K562 (cell line): Measurements from ENCODE around the gene B9D2. TPM values are rescaled to one million over a fixed set of nuclear protein-coding genes. Genes with fewer than 3 reads are reported as not detected.

Source experiments
- BRF2 ChIP-seq: IDR thresholded peaks from 3 replicates; pipeline ENCODE4 v1.6.1; 2011; ENCODE audit warnings: borderline replicate concordance, mild to moderate bottlenecking; ENCODE audit not compliant: insufficient read length, insufficient read depth
- CHD4 ChIP-seq: fragments of 200-600 bp; sonication (generic); IDR thresholded peaks from 3 replicates; pipeline ENCODE4 v1.6.1; 2012; ENCODE audit warnings: low read depth, mild to moderate bottlenecking, mixed read lengths, low read length, inconsistent platforms; ENCODE audit not compliant: insufficient read depth, insufficient replicate concordance, poor library complexity, severe bottlenecking
- ETV5 ChIP-seq: sonication (generic); formaldehyde crosslinking; IDR thresholded peaks from 2 replicates; pipeline ENCODE4 v1.4.0; 2020; ENCODE audit warnings: low read depth, mild to moderate bottlenecking, missing genetic modification reagents
- FOXP4 ChIP-seq: sonication (generic); formaldehyde crosslinking; IDR thresholded peaks from 2 replicates; pipeline ENCODE4 v1.8.0; 2022; ENCODE audit warnings: mild to moderate bottlenecking, missing genetic modification reagents, borderline replicate concordance
- HCFC1 ChIP-seq: IDR thresholded peaks from 2 replicates; pipeline ENCODE4 v1.6.1; 2012; ENCODE audit warnings: low read depth, low read length, improper control_type of control experiment
- JUNB ChIP-seq: fragments of 450-650 bp; formaldehyde crosslinking; conservative IDR thresholded peaks from 2 replicates; pipeline ENCODE4 v1.4.0; 2020; ENCODE audit warnings: mild to moderate bottlenecking
- JUND ChIP-seq, 2 experiments: IDR thresholded peaks; 2 replicates in 1 of 2; 3 replicates in 1 of 2; pipeline ENCODE4 v1.6.1; 2011; ENCODE audit warnings: borderline replicate concordance in 2 of 2, low read depth in 2 of 2, low read length in 2 of 2, improper control_type of control experiment in 1 of 2, missing biosample characterization in 1 of 2, missing genetic modification characterization in 1 of 2, missing genetic modification reagents in 1 of 2
- KAT8 ChIP-seq: fragments of 450-650 bp; IDR thresholded peaks from 2 replicates; pipeline ENCODE4 v1.6.1; 2016; ENCODE audit warnings: low read depth, mild to moderate bottlenecking
- NCOR1 ChIP-seq: fragments of 450-650 bp; IDR thresholded peaks from 2 replicates; pipeline ENCODE4 v1.6.1; 2016; ENCODE audit warnings: mild to moderate bottlenecking, moderate library complexity
- PML ChIP-seq: IDR thresholded peaks from 2 replicates; pipeline ENCODE4 v1.6.1; 2012; ENCODE audit warnings: low read length, inconsistent platforms
- SMARCE1 ChIP-seq: fragments of 450-650 bp; IDR thresholded peaks from 2 replicates; pipeline ENCODE4 v1.7.1; 2016; ENCODE audit warnings: mild to moderate bottlenecking
- ZFP30 ChIP-seq: fragments of 250-450 bp; sonication (Bioruptor Pico); IDR thresholded peaks from 2 replicates; pipeline ENCODE4 v1.8.0; 2022; ENCODE audit warnings: moderate library complexity, mild to moderate bottlenecking, inconsistent platforms, borderline replicate concordance
- ZNF143 ChIP-seq: sonication (generic); formaldehyde crosslinking; IDR thresholded peaks from 2 replicates; pipeline ENCODE4 v1.9.0; 2022; ENCODE audit warnings: mild to moderate bottlenecking, missing genetic modification reagents
- ZNF41 ChIP-seq: fragments of 250-450 bp; sonication (Bioruptor Pico); conservative IDR thresholded peaks from 2 replicates; pipeline ENCODE4 v1.4.0; 2020; ENCODE audit warnings: mild to moderate bottlenecking
- ZNF592 ChIP-seq: fragments of 450-650 bp; IDR thresholded peaks from 2 replicates; pipeline ENCODE4 v1.6.1; 2017; ENCODE audit warnings: antibody characterized with exemption, mild to moderate bottlenecking
- ZNF75A ChIP-seq: fragments of 450-650 bp; formaldehyde crosslinking; IDR thresholded peaks from 2 replicates; pipeline ENCODE4 v1.4.0; 2020; ENCODE audit warnings: mild to moderate bottlenecking
- polyA plus RNA-seq, 8 experiments: library from polyadenylated mRNA; depleted of rRNA in 4 of 8; stranded (reverse) in 5 of 8; unstranded in 3 of 8; fragments of >200 nt; fragmentation: Nextera tagmentation in 2 of 8; fragmentation: Illumina TruSeq in 1 of 8; extraction: Ambion mirVana in 2 of 8; extraction: Trizol in 1 of 8; gene quantifications; 2 replicates each; pipeline versions ENCODE4 v1.2.1 to v1.2.3, GENCODE V29; 2011 to 2014; ENCODE audit warnings: inconsistent platforms in 1 of 8, missing spikeins in 1 of 8
- total RNA-seq, 7 experiments: library from RNA; depleted of rRNA in 6 of 7; stranded (reverse); fragments of >200 nt in 6 of 7; fragmentation: Illumina TruSeq in 2 of 7; extraction: Trizol in 2 of 7; gene quantifications; 2 replicates each; pipeline versions ENCODE4 v1.2.1 to v1.2.3, GENCODE V29; 2011 to 2021; ENCODE audit warnings: low replicate concordance in 1 of 7

The B9D2 gene
- total and polyA plus RNA-seq, 9 of the 15 experiments (the other 6 are each of a cell fraction or from before 2014, with no cell fraction given): 0.83 to 6.9 (median 2.8) TPM

- TF ChIP-seq KAT8 (no peak), BRF2 (no peak), NCOR1 (no peak), JUND (IDR thresholded peaks at IDR 0.05; ENCODE audit: borderline replicate concordance, low read depth, low read length) (no peak), JUND (tag; IDR thresholded peaks at IDR 0.05; ENCODE audit: borderline replicate concordance, low read depth, low read length) (no peak), ZNF41 (CRISPR knock-in tag) (0 out of 2 replicates have a peak, but pooled peaks have one; percentile 44), ZNF592 (0 out of 2 replicates have a peak, but pooled peaks have one; percentile 10), JUNB (CRISPR knock-in tag) (no peak), CHD4 (no peak), PML (no peak), ETV5 (peak; percentile 31; the same call in 1 of the 2 replicates), ZNF143 (CRISPR knock-in tag) (no peak), ZNF75A (0 out of 2 replicates have a peak, but pooled peaks have one; percentile 21), ZFP30 (CRISPR knock-in tag) (no peak), SMARCE1 (no peak), FOXP4 (0 out of 2 replicates have a peak, but pooled peaks have one; percentile 66), HCFC1 (no peak)
These were observed 587 bp downstream of the B9D2 start (continued) for GRCh38 chr19:41363371-41363752.
